Gastrocnemius medialis (tissue), 4 donors: Measurements from ENCODE around the gene PHACTR3.

ENCODE experiments used
- POLR2A ChIP-seq, 2 donors: fragments of 450-650 bp; IDR thresholded peaks; one replicate each; pipeline ENCODE4 v1.6.1; 2017; ENCODE audit warnings: antibody characterized with exemption in 2 of 2, mild to moderate bottlenecking in 2 of 2, moderate library complexity in 2 of 2
- TF ChIP-seq, protein P1 (sequence below), 5 experiments: fragments of 450-650 bp in 3 of 5; fragments of 200-600 bp in 2 of 5; sonication (generic) in 2 of 5; IDR thresholded peaks in 4 of 5; conservative IDR thresholded peaks in 1 of 5; 1 replicate in 4 of 5; 2 replicates in 1 of 5; pipeline ENCODE4 v1.5.1; 2016 to 2019; ENCODE audit warnings: antibody characterized with exemption in 5 of 5, mild to moderate bottlenecking in 3 of 5, moderate library complexity in 3 of 5

DNA sequence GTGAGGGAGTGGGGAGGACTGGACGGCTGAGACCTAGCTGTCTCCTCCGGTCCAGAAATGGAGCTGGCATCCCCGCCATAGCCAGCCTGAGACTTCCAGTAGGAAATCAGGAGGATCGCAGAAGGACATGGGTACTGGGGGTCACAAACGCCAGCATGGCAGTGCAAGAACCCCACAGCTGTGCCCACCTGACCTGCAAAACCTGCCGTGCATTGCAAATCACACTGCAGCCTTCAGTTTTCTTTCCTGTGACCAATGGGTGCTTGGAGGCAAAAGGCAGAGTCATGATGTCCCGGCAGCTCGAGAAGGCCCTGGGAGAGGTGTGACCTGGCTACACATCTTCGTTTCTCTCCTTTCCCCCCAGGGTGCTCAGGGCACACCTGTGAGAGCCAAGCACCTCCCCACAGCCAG, 23.3 kb upstream of the PHACTR3 start:
- TF ChIP-seq, protein P1, sequence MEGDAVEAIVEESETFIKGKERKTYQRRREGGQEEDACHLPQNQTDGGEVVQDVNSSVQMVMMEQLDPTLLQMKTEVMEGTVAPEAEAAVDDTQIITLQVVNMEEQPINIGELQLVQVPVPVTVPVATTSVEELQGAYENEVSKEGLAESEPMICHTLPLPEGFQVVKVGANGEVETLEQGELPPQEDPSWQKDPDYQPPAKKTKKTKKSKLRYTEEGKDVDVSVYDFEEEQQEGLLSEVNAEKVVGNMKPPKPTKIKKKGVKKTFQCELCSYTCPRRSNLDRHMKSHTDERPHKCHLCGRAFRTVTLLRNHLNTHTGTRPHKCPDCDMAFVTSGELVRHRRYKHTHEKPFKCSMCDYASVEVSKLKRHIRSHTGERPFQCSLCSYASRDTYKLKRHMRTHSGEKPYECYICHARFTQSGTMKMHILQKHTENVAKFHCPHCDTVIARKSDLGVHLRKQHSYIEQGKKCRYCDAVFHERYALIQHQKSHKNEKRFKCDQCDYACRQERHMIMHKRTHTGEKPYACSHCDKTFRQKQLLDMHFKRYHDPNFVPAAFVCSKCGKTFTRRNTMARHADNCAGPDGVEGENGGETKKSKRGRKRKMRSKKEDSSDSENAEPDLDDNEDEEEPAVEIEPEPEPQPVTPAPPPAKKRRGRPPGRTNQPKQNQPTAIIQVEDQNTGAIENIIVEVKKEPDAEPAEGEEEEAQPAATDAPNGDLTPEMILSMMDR (IDR thresholded peaks at IDR 0.05 in 4 of 5, conservative IDR thresholded peaks at IDR 0.05 in 1 of 5) = no peak
- TF ChIP-seq POLR2A (IDR thresholded peaks at IDR 0.05) = no peak
